ENCODE results near the gene DGUOK.
"Not testable (repeated sequence)": the region's sequence is repeated elsewhere in the genome, so short reads cannot be mapped to it uniquely, and the experiment has no call there.

The DGUOK gene

GRCh38 chr2:73902284-73902683, 24.4 kb upstream of the DGUOK start:
- TF ChIP-seq CTCF (conservative IDR thresholded peaks at IDR 0.05; ENCODE audit: low read length), result no peak
- DNase-seq (ENCODE audit: low read depth), result no peak
- no peak overlapping the region for H3K4me3 ChIP-seq (ENCODE audit: low read length)

GRCh38 chr2:73903313-73903712, 23.4 kb upstream of the DGUOK start:
- no peak overlapping the region for H3K4me3 ChIP-seq (ENCODE audit: low read length)
- no peak for TF ChIP-seq CTCF (conservative IDR thresholded peaks at IDR 0.05; ENCODE audit: low read length)
- DNase-seq (ENCODE audit: low read depth), result no peak

GRCh38 chr2:73903949-73904613, 22.6 kb upstream of the DGUOK start:
- not testable (repeated sequence) for DNase-seq (ENCODE audit: low read depth); H3K4me3 ChIP-seq (ENCODE audit: low read length)

GRCh38 chr2:73904952-73905351, 21.7 kb upstream of the DGUOK start:
- TF ChIP-seq CTCF (conservative IDR thresholded peaks at IDR 0.05; ENCODE audit: low read length), result no peak
- no peak for DNase-seq (ENCODE audit: low read depth)
- H3K4me3 ChIP-seq (ENCODE audit: low read length), result no peak overlapping the region

GRCh38 chr2:73906847-73907505, 19.7 kb upstream of the DGUOK start:
- no peak for TF ChIP-seq CTCF (conservative IDR thresholded peaks at IDR 0.05; ENCODE audit: low read length)
- H3K4me3 ChIP-seq (ENCODE audit: low read length), result no peak overlapping the region
- no peak for DNase-seq (ENCODE audit: low read depth)

GRCh38 chr2:73907840-73908452, 18.7 kb upstream of the DGUOK start:
- DNase-seq (ENCODE audit: low read depth), result peak; percentile 5
- H3K4me3 ChIP-seq (ENCODE audit: low read length), result no peak overlapping the region
- peak; percentile 17; the same call in 1 of the 2 replicates for TF ChIP-seq CTCF (conservative IDR thresholded peaks at IDR 0.05; ENCODE audit: low read length)

- H3K4me3 ChIP-seq (ENCODE audit: low read length), result no peak overlapping the region
- no peak for TF ChIP-seq CTCF (conservative IDR thresholded peaks at IDR 0.05; ENCODE audit: low read length)
- no peak for DNase-seq (ENCODE audit: low read depth)
These were observed 17.7 kb upstream of the DGUOK start for GRCh38 chr2:73908689-73909652.
